Stimulated activated naive B cell treated with anti-CD40 and anti-IgM and Interleukin-4, amounts not matched to agents 10 μg/mL and 1 μg/mL and 100 μg/mL, for 72 hours (primary cell): ENCODE data around the gene PI4K2B.
"Not testable (repeated sequence)": the region's sequence is repeated elsewhere in the genome, so short reads cannot be mapped to it uniquely, and the experiment has no call there.

ENCODE experiments used
- ATAC-seq, 2 donors: fragments of 150-1000 bp; cut with Tn5 transposase; replicated peaks; 2 replicates each; pipeline ENCODE4 v1.10.0; 2021; ENCODE audit warnings: moderate library complexity in 1 of 2
- DNase-seq: peaks from one replicate; pipeline ENCODE4 v3.0.0; 2021
- H3K27ac Mint-ChIP-seq: one replicate; pipeline ENCODE4 v1.8.0; 2022; ENCODE audit warnings: mild to moderate bottlenecking, mixed read lengths
- H3K27me3 Mint-ChIP-seq, 2 donors: one replicate each; pipeline ENCODE4 v1.8.0; 2022; ENCODE audit warnings: mixed read lengths in 2 of 2
- H3K36me3 Mint-ChIP-seq, 2 donors: one replicate each; pipeline ENCODE4 v1.8.0; 2022; ENCODE audit warnings: mixed read lengths in 2 of 2, mild to moderate bottlenecking in 1 of 2
- H3K4me1 Mint-ChIP-seq, 2 donors: one replicate each; pipeline ENCODE4 v1.8.0; 2022; ENCODE audit warnings: mixed read lengths in 2 of 2, mild to moderate bottlenecking in 1 of 2
- H3K4me3 Mint-ChIP-seq, 2 donors: one replicate each; pipeline ENCODE4 v1.8.0; 2022; ENCODE audit warnings: mild to moderate bottlenecking in 2 of 2, mixed read lengths in 2 of 2, moderate library complexity in 1 of 2
- H3K9me3 Mint-ChIP-seq, 2 donors: one replicate each; pipeline ENCODE4 v1.8.0; 2022; ENCODE audit warnings: mixed read lengths in 2 of 2, mild to moderate bottlenecking in 1 of 2

PI4K2B gene

GRCh38 chr4:25253071-25253445 lies 19.2 kb downstream of the PI4K2B start:
- H3K4me1 Mint-ChIP-seq = peaks cover 15 to 38% of the 10 kb centered on the region in 2 donors
- peaks cover 0 to 3% of the 10 kb centered on the region in 2 donors for H3K9me3 Mint-ChIP-seq
- no peak overlapping the region for H3K4me3 Mint-ChIP-seq
- ATAC-seq = peak; percentile 59 to 60
- no peak overlapping the region for H3K27ac Mint-ChIP-seq
- peaks cover 18 to 28% of the 10 kb centered on the region in 2 donors for H3K36me3 Mint-ChIP-seq
- DNase-seq = no peak
- no peaks in the 10 kb centered on the region for H3K27me3 Mint-ChIP-seq

- peaks cover 12 to 35% of the 10 kb centered on the region in 2 donors for H3K4me1 Mint-ChIP-seq
- DNase-seq, H3K27me3 Mint-ChIP-seq, H3K27ac Mint-ChIP-seq, ATAC-seq, H3K4me3 Mint-ChIP-seq, H3K9me3 Mint-ChIP-seq: not testable (repeated sequence)
- H3K36me3 Mint-ChIP-seq = peaks cover 15 to 23% of the 10 kb centered on the region in 2 donors
These were observed 20.0 kb downstream of the PI4K2B start for GRCh38 chr4:25253786-25254185.

GRCh38 chr4:25258980-25259578 lies 25.2 kb downstream of the PI4K2B start:
- H3K4me1 Mint-ChIP-seq = no peaks in the 10 kb centered on the region
- H3K27me3 Mint-ChIP-seq = no peaks in the 10 kb centered on the region
- H3K27ac Mint-ChIP-seq = no peak overlapping the region
- no peak for DNase-seq
- no peaks in the 10 kb centered on the region for H3K9me3 Mint-ChIP-seq
- peaks cover 13 to 26% of the 10 kb centered on the region in 2 donors for H3K36me3 Mint-ChIP-seq
- no peak overlapping the region for H3K4me3 Mint-ChIP-seq
- no peak for ATAC-seq

GRCh38 chr4:25271866-25272265 lies 38.0 kb downstream of the PI4K2B start:
- Mint-ChIP-seq H3K9me3 (no peaks in the 10 kb centered on the region), H3K4me3 (no peak overlapping the region), H3K27ac (no peak overlapping the region), H3K27me3 (no peaks in the 10 kb centered on the region), H3K36me3 (peaks cover 26 to 37% of the 10 kb centered on the region in 2 donors), H3K4me1 (no peaks in the 10 kb centered on the region)
- DNase-seq (no peak), ATAC-seq (no peak)

GRCh38 chr4:25280210-25280609 lies 46.4 kb downstream of the PI4K2B start:
- ATAC-seq (no peak), DNase-seq (no peak)
- peaks cover 13 to 22% of the 10 kb centered on the region in 2 donors for H3K36me3 Mint-ChIP-seq
- H3K4me3 Mint-ChIP-seq = no peak overlapping the region
- no peaks in the 10 kb centered on the region for H3K9me3 Mint-ChIP-seq
- no peak overlapping the region for H3K27ac Mint-ChIP-seq
- H3K27me3 Mint-ChIP-seq = no peaks in the 10 kb centered on the region
- H3K4me1 Mint-ChIP-seq = no peaks in the 10 kb centered on the region

GRCh38 chr4:25283948-25284347 lies 50.1 kb downstream of the PI4K2B start:
- Mint-ChIP-seq H3K27me3 (no peaks in the 10 kb centered on the region), H3K27ac (no peak overlapping the region), H3K4me1 (no peaks in the 10 kb centered on the region), H3K4me3 (no peak overlapping the region), H3K9me3 (peaks cover 6 to 10% of the 10 kb centered on the region in 2 donors), H3K36me3 (peaks cover 17 to 25% of the 10 kb centered on the region in 2 donors)
- no peak for DNase-seq
- ATAC-seq = no peak

GRCh38 chr4:25284466-25284865 lies 50.6 kb downstream of the PI4K2B start:
- peaks cover 8 to 10% of the 10 kb centered on the region in 2 donors for H3K9me3 Mint-ChIP-seq
- no peak overlapping the region for H3K27ac Mint-ChIP-seq
- H3K4me1 Mint-ChIP-seq = no peaks in the 10 kb centered on the region
- H3K4me3 Mint-ChIP-seq = no peak overlapping the region
- DNase-seq (no peak), ATAC-seq (no peak)
- H3K27me3 Mint-ChIP-seq = no peaks in the 10 kb centered on the region
- peaks cover 17 to 26% of the 10 kb centered on the region in 2 donors for H3K36me3 Mint-ChIP-seq

- H3K27ac Mint-ChIP-seq = peak overlapping the region; percentile 57
- no peaks in the 10 kb centered on the region for H3K27me3 Mint-ChIP-seq
- peaks cover 12 to 21% of the 10 kb centered on the region in 2 donors for H3K36me3 Mint-ChIP-seq
- no peaks in the 10 kb centered on the region for H3K4me1 Mint-ChIP-seq
- DNase-seq (no peak), ATAC-seq (no peak)
- H3K4me3 Mint-ChIP-seq = no peak overlapping the region
- H3K9me3 Mint-ChIP-seq = peaks cover 8 to 10% of the 10 kb centered on the region in 2 donors
These were observed 56.7 kb downstream of the PI4K2B start for GRCh38 chr4:25290490-25291067.

GRCh38 chr4:25291158-25291733 lies 57.4 kb downstream of the PI4K2B start:
- Mint-ChIP-seq H3K27me3 (no peaks in the 10 kb centered on the region), H3K4me3 (no peak overlapping the region), H3K36me3 (peaks cover 12 to 21% of the 10 kb centered on the region in 2 donors), H3K27ac (no peak overlapping the region), H3K9me3 (peaks cover 8 to 10% of the 10 kb centered on the region in 2 donors), H3K4me1 (no peaks in the 10 kb centered on the region)
- no peak for DNase-seq
- ATAC-seq = no peak

GRCh38 chr4:25297528-25298242 lies 63.9 kb downstream of the PI4K2B start:
- no peaks in the 10 kb centered on the region for H3K36me3 Mint-ChIP-seq
- no peak for DNase-seq
- peaks cover 6 to 7% of the 10 kb centered on the region in 2 donors for H3K4me1 Mint-ChIP-seq
- H3K27ac Mint-ChIP-seq = no peak overlapping the region
- no peak for ATAC-seq
- no peak overlapping the region for H3K4me3 Mint-ChIP-seq
- H3K27me3 Mint-ChIP-seq = peaks cover 0 to 4% of the 10 kb centered on the region in 2 donors
- no peaks in the 10 kb centered on the region for H3K9me3 Mint-ChIP-seq

- H3K27ac Mint-ChIP-seq = no peak overlapping the region
- ATAC-seq (no peak), DNase-seq (no peak)
- H3K4me3 Mint-ChIP-seq = no peak overlapping the region
- no peaks in the 10 kb centered on the region for H3K9me3 Mint-ChIP-seq
- H3K4me1 Mint-ChIP-seq = peaks cover 6 to 7% of the 10 kb centered on the region in 2 donors
- H3K36me3 Mint-ChIP-seq = no peaks in the 10 kb centered on the region
- peaks cover 0 to 10% of the 10 kb centered on the region in 2 donors for H3K27me3 Mint-ChIP-seq
These were observed 65.8 kb downstream of the PI4K2B start for GRCh38 chr4:25299476-25300203.

GRCh38 chr4:25301471-25301870 lies 67.6 kb downstream of the PI4K2B start:
- Mint-ChIP-seq H3K36me3 (no peaks in the 10 kb centered on the region), H3K27ac (no peak overlapping the region), H3K27me3 (peaks cover 0 to 10% of the 10 kb centered on the region in 2 donors), H3K4me1 (peaks cover 6 to 7% of the 10 kb centered on the region in 2 donors), H3K4me3 (no peak overlapping the region), H3K9me3 (no peaks in the 10 kb centered on the region)
- no peak for DNase-seq
- ATAC-seq = no peak

GRCh38 chr4:25302626-25303025 lies 68.8 kb downstream of the PI4K2B start:
- ATAC-seq (no peak), DNase-seq (no peak)
- no peaks in the 10 kb centered on the region for H3K36me3 Mint-ChIP-seq
- H3K4me3 Mint-ChIP-seq = no peak overlapping the region
- no peak overlapping the region for H3K27ac Mint-ChIP-seq
- H3K4me1 Mint-ChIP-seq = peaks cover 6 to 7% of the 10 kb centered on the region in 2 donors
- H3K27me3 Mint-ChIP-seq = peaks cover 0 to 10% of the 10 kb centered on the region in 2 donors
- no peaks in the 10 kb centered on the region for H3K9me3 Mint-ChIP-seq

GRCh38 chr4:25303578-25303977 lies 69.7 kb downstream of the PI4K2B start:
- H3K36me3 Mint-ChIP-seq = no peaks in the 10 kb centered on the region
- H3K27me3 Mint-ChIP-seq = peaks cover 0 to 10% of the 10 kb centered on the region in 2 donors
- no peak overlapping the region for H3K4me3 Mint-ChIP-seq
- DNase-seq (no peak), ATAC-seq (no peak)
- H3K27ac Mint-ChIP-seq = no peak overlapping the region
- peaks cover 0 to 3% of the 10 kb centered on the region in 2 donors for H3K9me3 Mint-ChIP-seq
- H3K4me1 Mint-ChIP-seq = peaks cover 5 to 9% of the 10 kb centered on the region in 2 donors
